ENCODE data around the gene CEP83.

GRCh38 chr12:94384030-94384429 is 75.6 kb downstream of the CEP83 start:
- TF ChIP-seq GATA2 (IDR thresholded peaks at IDR 0.05; ENCODE audit: low read depth, low read length) (no peak), GATA3 (IDR thresholded peaks at IDR 0.05; ENCODE audit: low read depth, low read length) (no peak)
